Stomach (tissue), 9 donors: ENCODE measurements around the gene VMP1. TPM values are rescaled to one million over a fixed set of nuclear protein-coding genes. Genes with fewer than 3 reads are reported as not detected.
"Not testable (repeated sequence)": the region's sequence is repeated elsewhere in the genome, so short reads cannot be mapped to it uniquely, and the experiment has no call there.

Experiments used
- DNase-seq, 2 donors: peaks; one replicate each; pipeline versions ENCODE4 v3.0.0 to v3.0.0-alpha.2; 2013 to 2019
- H3K27ac ChIP-seq, 5 donors: fragments of 200-600 bp in 4 of 5; sonication (generic) in 4 of 5; one replicate each; pipeline ENCODE4 v1.5.1; 2013 to 2019; ENCODE audit warnings: mild to moderate bottlenecking in 1 of 5, moderate library complexity in 1 of 5
- H3K27me3 ChIP-seq, 3 donors: fragments of 200-600 bp; sonication (generic); one replicate each; pipeline ENCODE4 v1.5.1; 2017 to 2019; ENCODE audit warnings: mixed run types in 1 of 3
- H3K36me3 ChIP-seq, 4 donors: fragments of 200-600 bp; sonication (generic); 1 replicate in 3 of 4; 2 replicates in 1 of 4; pipeline ENCODE4 v1.5.1; 2016 to 2019
- H3K4me1 ChIP-seq, 4 donors: fragments of 200-600 bp; sonication (generic); one replicate each; pipeline ENCODE4 v1.5.1; 2016 to 2019
- H3K4me3 ChIP-seq, 4 donors: fragments of 200-600 bp; sonication (generic) in 3 of 4; one replicate each; pipeline ENCODE4 v1.5.1; 2016 to 2019; ENCODE audit warnings: mild to moderate bottlenecking in 1 of 4
- H3K9me3 ChIP-seq, 4 donors: fragments of 200-600 bp; sonication (generic); one replicate each; pipeline ENCODE4 v1.5.1; 2016 to 2019
- CTCF ChIP-seq, 7 experiments: fragments of 450-650 bp in 4 of 7; fragments of 200-600 bp in 3 of 7; sonication (generic) in 3 of 7; IDR thresholded peaks; one replicate each; pipeline ENCODE4 v1.5.1; 2016 to 2019; ENCODE audit warnings: antibody characterized with exemption in 7 of 7, control low read depth in 2 of 7, mild to moderate bottlenecking in 1 of 7
- EP300 ChIP-seq: sonication (generic); formaldehyde crosslinking; IDR thresholded peaks from one replicate; pipeline ENCODE4 v1.6.1; 2017; ENCODE audit warnings: antibody characterized with exemption
- POLR2A ChIP-seq, 4 donors: fragments of 450-650 bp; IDR thresholded peaks; one replicate each; pipeline ENCODE4 v1.6.1; 2016; ENCODE audit warnings: antibody characterized with exemption in 4 of 4, control low read depth in 2 of 4, mild to moderate bottlenecking in 1 of 4, moderate library complexity in 1 of 4
- POLR2AphosphoS5 ChIP-seq, 3 donors: sonication (generic); formaldehyde crosslinking; IDR thresholded peaks; one replicate each; pipeline ENCODE4 v1.6.1; 2016; ENCODE audit warnings: antibody characterized with exemption in 3 of 3
- WGBS, 5 donors: extraction: QIAGEN DNeasy Blood & Tissue Kit in 3 of 5; methylation state at CpG; one replicate each; pipeline versions ENCODE4 v1.1.5 to v1.1.7; 2013 to 2018; 5-methylcytosine and 5-hydroxymethylcytosine counted together
- intact Hi-C: fragments of 100-400 bp; cut with DNase I; formaldehyde crosslinking; loops from one replicate; pipeline ENCODE4 v1.15.1; 2023; ENCODE audit warnings: low total_unique reads
- polyA plus RNA-seq, 3 donors: library from polyadenylated mRNA; stranded (reverse); fragments of 200-250 nt; gene quantifications; one replicate each; pipeline ENCODE4 v1.2.3, GENCODE V29; 2013
- total RNA-seq, 5 donors: library from RNA; depleted of rRNA; stranded (reverse); fragments of >200 nt; gene quantifications; one replicate each; pipeline versions ENCODE4 v1.1.0 to v1.2.3, GENCODE V29; 2014 to 2016
- donor health status: healthy with polysubstance abuse.
- donor health status: Bipolar disorder and iron deficiency.
- donor health status: healthy.

Gene VMP1
- total and polyA plus RNA-seq, 8 donors = 24.4 to 562 (median 155) TPM

GRCh38 chr17:59757043-59757442, 49.6 kb downstream of the VMP1 start:
- H3K27me3 ChIP-seq = no peaks in the 10 kb centered on the region
- intact Hi-C loops = loop anchor here (10.0 kb wide), 1 partner anchor 108 kb away; no protein-coding TSS in a partner anchor
- H3K27ac ChIP-seq = peak overlapping the region in 4 of 5 donors; percentile 50 to 68 (median 61)
- H3K4me1 ChIP-seq = peaks cover 4 to 64% (median 25%) of the 10 kb centered on the region in 4 donors
- H3K4me3 ChIP-seq = no peak overlapping the region
- peaks cover 0 to 5% (median 0%) of the 10 kb centered on the region in 4 donors for H3K9me3 ChIP-seq
- DNase-seq = no peak
- TF ChIP-seq POLR2A (IDR thresholded peaks at IDR 0.05) (no peak), EP300 (no peak), POLR2AphosphoS5 (IDR thresholded peaks at IDR 0.05) (no peak), CTCF (IDR thresholded peaks at IDR 0.05) (no peak)
- peaks cover 0 to 30% (median 16%) of the 10 kb centered on the region in 4 donors for H3K36me3 ChIP-seq

- Histone ChIP-seq H3K4me3 (no peak overlapping the region), H3K36me3 (peaks cover 0 to 30% (median 16%) of the 10 kb centered on the region in 4 donors), H3K9me3 (peaks cover 0 to 5% (median 0%) of the 10 kb centered on the region in 4 donors), H3K27ac (peak overlapping the region in 2 of 5 donors; percentile 64 to 68), H3K4me1 (peaks cover 4 to 64% (median 26%) of the 10 kb centered on the region in 4 donors), H3K27me3 (no peaks in the 10 kb centered on the region)
- no peak for DNase-seq
- 44 to 75% (median 66%) methylated on average over 1 of the region's 1 CpG for WGBS, 5 donors
- intact Hi-C loops = loop anchor here (10.0 kb wide), 1 partner anchor 107 kb away; no protein-coding TSS in a partner anchor
- no peak for TF ChIP-seq CTCF (IDR thresholded peaks at IDR 0.05)
- TF ChIP-seq POLR2AphosphoS5 (IDR thresholded peaks at IDR 0.05) = no peak
- no peak for TF ChIP-seq EP300
Measured at GRCh38 chr17:59757470-59757869, 50.0 kb downstream of the VMP1 start.

- intact Hi-C loops = loop anchor here (10.0 kb wide), 1 partner anchor 107 kb away; no protein-coding TSS in a partner anchor
- H3K4me1 ChIP-seq = peaks cover 4 to 62% (median 26%) of the 10 kb centered on the region in 4 donors
- H3K36me3 ChIP-seq = peaks cover 0 to 30% (median 16%) of the 10 kb centered on the region in 4 donors
- no peaks in the 10 kb centered on the region for H3K27me3 ChIP-seq
- H3K9me3 ChIP-seq = peaks cover 0 to 5% (median 0%) of the 10 kb centered on the region in 4 donors
- 96 to 100% (median 98%) methylated on average over 2 of the region's 2 CpGs for WGBS, 5 donors
- H3K4me3 ChIP-seq = no peak overlapping the region
- DNase-seq = no peak
- H3K27ac ChIP-seq = no peak overlapping the region
- TF ChIP-seq POLR2A (IDR thresholded peaks at IDR 0.05) (no peak), EP300 (no peak), POLR2AphosphoS5 (IDR thresholded peaks at IDR 0.05) (no peak), CTCF (IDR thresholded peaks at IDR 0.05) (no peak)
Measured at GRCh38 chr17:59757881-59758385, 50.5 kb downstream of the VMP1 start.

GRCh38 chr17:59758998-59759651, 51.7 kb downstream of the VMP1 start:
- 91 to 99% (median 97%) methylated on average over 4 of the region's 4 CpGs for WGBS, 5 donors
- H3K36me3 ChIP-seq = peaks cover 0 to 30% (median 16%) of the 10 kb centered on the region in 4 donors
- DNase-seq, H3K9me3 ChIP-seq, H3K27ac ChIP-seq, H3K27me3 ChIP-seq, H3K4me3 ChIP-seq: not testable (repeated sequence)
- H3K4me1 ChIP-seq = peaks cover 0 to 51% (median 25%) of the 10 kb centered on the region in 4 donors
- intact Hi-C loops = loop anchor here (10.0 kb wide), 1 partner anchor 106 kb away; no protein-coding TSS in a partner anchor
